Spleen (tissue), 11 donors: ENCODE data around the gene LRFN2. TPM values are rescaled to one million over a fixed set of nuclear protein-coding genes. Genes with fewer than 3 reads are reported as not detected.

ENCODE experiments used
- DNase-seq: peaks from one replicate; pipeline ENCODE4 v3.0.0-alpha.2; 2020
- H3K27ac ChIP-seq, 8 donors: fragments of 200-600 bp; sonication (generic) in 7 of 8; 1 replicate in 4 of 8; 2 replicates in 4 of 8; pipeline versions ENCODE4 v1.5.0 to v1.8.0; 2016 to 2021; ENCODE audit warnings: inconsistent platforms in 4 of 8, mild to moderate bottlenecking in 4 of 8, moderate library complexity in 1 of 8
- H3K27me3 ChIP-seq, 7 donors: fragments of 200-600 bp; sonication (generic) in 6 of 7; replicated peaks in 1 of 7; 1 replicate in 4 of 7; 2 replicates in 3 of 7; pipeline versions ENCODE4 v1.5.0 to v1.8.0; 2016 to 2021; ENCODE audit warnings: inconsistent platforms in 3 of 7, mild to moderate bottlenecking in 1 of 7
- H3K36me3 ChIP-seq, 6 donors: fragments of 200-600 bp; sonication (generic) in 5 of 6; 1 replicate in 4 of 6; 2 replicates in 2 of 6; pipeline versions ENCODE4 v1.5.0 to v1.8.0; 2016 to 2021; ENCODE audit warnings: inconsistent platforms in 2 of 6
- H3K4me1 ChIP-seq, 6 donors: fragments of 200-600 bp; sonication (generic) in 5 of 6; 1 replicate in 3 of 6; 2 replicates in 3 of 6; pipeline versions ENCODE4 v1.5.0 to v1.8.0; 2016 to 2021; ENCODE audit warnings: inconsistent platforms in 3 of 6
- H3K4me3 ChIP-seq, 8 donors: fragments of 200-600 bp; sonication (generic) in 7 of 8; 1 replicate in 4 of 8; 2 replicates in 4 of 8; pipeline versions ENCODE4 v1.5.0 to v1.8.0; 2016 to 2021; ENCODE audit warnings: inconsistent platforms in 4 of 8, mild to moderate bottlenecking in 4 of 8, moderate library complexity in 2 of 8
- H3K9me3 ChIP-seq, 8 donors: fragments of 200-600 bp; sonication (generic) in 7 of 8; 1 replicate in 4 of 8; 2 replicates in 4 of 8; pipeline versions ENCODE4 v1.5.0 to v1.8.0; 2016 to 2021; ENCODE audit warnings: inconsistent platforms in 4 of 8
- POLR2A ChIP-seq, 3 donors: fragments of 450-650 bp; IDR thresholded peaks; one replicate each; pipeline ENCODE4 v1.5.1; 2017; ENCODE audit warnings: antibody characterized with exemption in 3 of 3, mild to moderate bottlenecking in 1 of 3
- POLR2AphosphoS5 ChIP-seq, 3 donors: sonication (generic); formaldehyde crosslinking; IDR thresholded peaks; one replicate each; pipeline ENCODE4 v1.5.1; 2017; ENCODE audit warnings: antibody characterized with exemption in 3 of 3
- WGBS, 5 donors: extraction: QIAGEN DNeasy Blood & Tissue Kit in 3 of 5; methylation state at CpG; one replicate each; pipeline versions ENCODE4 v1.1.5 to v1.1.7; 2013 to 2018; 5-methylcytosine and 5-hydroxymethylcytosine counted together
- intact Hi-C: fragments of 100-400 bp; cut with DNase I; formaldehyde crosslinking; loops from one replicate; pipeline ENCODE4 v1.15.0; 2023; ENCODE audit warnings: low total_unique reads
- polyA plus RNA-seq, 3 donors: library from polyadenylated mRNA; stranded (reverse); fragments of 200-250 nt; gene quantifications; one replicate each; pipeline ENCODE4 v1.2.1, GENCODE V29; 2013
- total RNA-seq, 7 donors: library from RNA; depleted of rRNA in 3 of 7; stranded (reverse); fragments of >200 nt in 3 of 7; fragmentation: NEBNext Ultra II Directional in 4 of 7; extraction: Animal tissue kit (Norgen Biotek cat#: 25700) in 4 of 7; gene quantifications; one replicate each; pipeline versions ENCODE4 v1.1.0 to v1.2.1, GENCODE V29; 2016 to 2021
- TF ChIP-seq, protein P1 (sequence below), 11 experiments: fragments of 200-600 bp in 7 of 11; fragments of 450-650 bp in 4 of 11; sonication (generic) in 4 of 11; IDR thresholded peaks in 8 of 11; conservative IDR thresholded peaks in 3 of 11; 1 replicate in 7 of 11; 2 replicates in 4 of 11; pipeline versions ENCODE4 v1.4.0 to v1.8.0; 2016 to 2021; ENCODE audit warnings: antibody characterized with exemption in 11 of 11, inconsistent platforms in 4 of 11, mild to moderate bottlenecking in 1 of 11
- donor health status: healthy with polysubstance abuse.
- donor health status: DM: no; HTN: no; CAD: no; lungs with moderate emphysema.
- donor health status: DM: no; HTN: no; CAD: no.
- donor health status: Bipolar disorder and iron deficiency.
- donor health status: healthy.
- donor health status: DM: no; HTN: no; CAD: no.
- donor health status: DM: yes; HTN: yes; CAD: no.

The LRFN2 gene
- total and polyA plus RNA-seq, 10 donors = 0.05 to 6.0 (median 1.3) TPM

DNA sequence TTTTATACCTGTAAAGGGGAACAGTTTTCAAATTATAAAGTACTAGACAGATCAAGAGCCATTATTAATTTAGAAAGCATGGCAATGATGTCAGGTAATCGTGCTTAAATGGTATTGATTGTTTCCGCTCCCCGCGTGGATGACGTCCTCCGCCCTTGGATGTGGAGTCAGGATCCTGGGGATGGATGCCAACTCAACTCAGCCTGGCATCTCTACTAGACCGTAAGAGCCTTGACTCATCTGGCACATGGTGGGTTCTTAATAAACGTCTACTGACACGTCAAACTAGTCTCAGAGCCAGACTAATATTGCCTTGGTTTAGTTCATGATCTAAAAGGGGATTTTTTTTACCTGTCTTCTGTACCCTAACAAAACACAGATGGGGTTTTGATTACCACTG, 80.2 kb downstream of the LRFN2 start:
- Histone ChIP-seq H3K36me3 (no peaks in the 10 kb centered on the region), H3K4me1 (no peaks in the 10 kb centered on the region), H3K27me3 (no peaks in the 10 kb centered on the region), H3K4me3 (no peak overlapping the region), H3K9me3 (no peaks in the 10 kb centered on the region), H3K27ac (no peak overlapping the region)
- no peak for TF ChIP-seq POLR2A (IDR thresholded peaks at IDR 0.05)
- TF ChIP-seq POLR2AphosphoS5 (IDR thresholded peaks at IDR 0.05) = no peak
- TF ChIP-seq, protein P1, sequence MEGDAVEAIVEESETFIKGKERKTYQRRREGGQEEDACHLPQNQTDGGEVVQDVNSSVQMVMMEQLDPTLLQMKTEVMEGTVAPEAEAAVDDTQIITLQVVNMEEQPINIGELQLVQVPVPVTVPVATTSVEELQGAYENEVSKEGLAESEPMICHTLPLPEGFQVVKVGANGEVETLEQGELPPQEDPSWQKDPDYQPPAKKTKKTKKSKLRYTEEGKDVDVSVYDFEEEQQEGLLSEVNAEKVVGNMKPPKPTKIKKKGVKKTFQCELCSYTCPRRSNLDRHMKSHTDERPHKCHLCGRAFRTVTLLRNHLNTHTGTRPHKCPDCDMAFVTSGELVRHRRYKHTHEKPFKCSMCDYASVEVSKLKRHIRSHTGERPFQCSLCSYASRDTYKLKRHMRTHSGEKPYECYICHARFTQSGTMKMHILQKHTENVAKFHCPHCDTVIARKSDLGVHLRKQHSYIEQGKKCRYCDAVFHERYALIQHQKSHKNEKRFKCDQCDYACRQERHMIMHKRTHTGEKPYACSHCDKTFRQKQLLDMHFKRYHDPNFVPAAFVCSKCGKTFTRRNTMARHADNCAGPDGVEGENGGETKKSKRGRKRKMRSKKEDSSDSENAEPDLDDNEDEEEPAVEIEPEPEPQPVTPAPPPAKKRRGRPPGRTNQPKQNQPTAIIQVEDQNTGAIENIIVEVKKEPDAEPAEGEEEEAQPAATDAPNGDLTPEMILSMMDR (IDR thresholded peaks at IDR 0.05 in 8 of 11, conservative IDR thresholded peaks at IDR 0.05 in 3 of 11) = no peak
- DNase-seq = no peak
- WGBS, 5 donors = 66 to 88% (median 79%) methylated on average over 9 of the region's 9 CpGs
- intact Hi-C loops = no loop called here

DNA sequence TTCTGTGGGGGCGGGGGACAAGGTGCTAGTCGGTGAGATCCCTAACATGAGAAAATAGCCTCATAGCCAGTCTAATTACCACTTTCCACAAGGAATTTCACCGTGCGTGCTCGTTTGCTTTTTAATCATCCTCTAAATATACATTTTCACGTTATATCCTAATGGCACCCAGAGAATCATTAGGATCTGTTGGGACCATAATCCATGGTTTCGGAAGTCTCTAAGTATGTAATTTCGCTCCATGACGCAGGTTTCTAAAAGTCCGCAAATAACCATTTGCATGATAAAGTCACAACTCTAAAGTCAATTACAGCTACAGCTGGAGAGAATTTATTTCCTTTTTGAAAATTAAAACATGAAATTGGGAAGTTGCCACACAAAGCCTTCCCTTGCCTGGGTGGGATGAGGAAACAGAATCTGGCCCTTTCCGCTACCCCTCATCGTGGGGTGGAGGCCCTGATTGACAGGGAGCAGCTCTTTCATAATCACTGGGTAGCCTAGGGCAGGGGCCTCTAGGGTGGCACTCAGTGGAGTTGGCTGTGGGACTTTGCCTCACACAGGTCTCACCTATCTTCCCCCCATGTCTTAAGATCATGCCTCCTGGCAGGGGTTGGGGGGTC, 81.9 kb downstream of the LRFN2 start:
- Histone ChIP-seq H3K4me1 (no peaks in the 10 kb centered on the region), H3K9me3 (no peaks in the 10 kb centered on the region), H3K36me3 (no peaks in the 10 kb centered on the region), H3K27ac (no peak overlapping the region), H3K4me3 (no peak overlapping the region), H3K27me3 (no peaks in the 10 kb centered on the region)
- WGBS, 5 donors = 79 to 89% (median 84%) methylated on average over 12 of the region's 12 CpGs
- no peak for TF ChIP-seq POLR2AphosphoS5 (IDR thresholded peaks at IDR 0.05)
- TF ChIP-seq, protein P1 (IDR thresholded peaks at IDR 0.05 in 8 of 11, conservative IDR thresholded peaks at IDR 0.05 in 3 of 11) = no peak
- TF ChIP-seq POLR2A (IDR thresholded peaks at IDR 0.05) = no peak
- intact Hi-C loops = no loop called here
- no peak for DNase-seq

DNA sequence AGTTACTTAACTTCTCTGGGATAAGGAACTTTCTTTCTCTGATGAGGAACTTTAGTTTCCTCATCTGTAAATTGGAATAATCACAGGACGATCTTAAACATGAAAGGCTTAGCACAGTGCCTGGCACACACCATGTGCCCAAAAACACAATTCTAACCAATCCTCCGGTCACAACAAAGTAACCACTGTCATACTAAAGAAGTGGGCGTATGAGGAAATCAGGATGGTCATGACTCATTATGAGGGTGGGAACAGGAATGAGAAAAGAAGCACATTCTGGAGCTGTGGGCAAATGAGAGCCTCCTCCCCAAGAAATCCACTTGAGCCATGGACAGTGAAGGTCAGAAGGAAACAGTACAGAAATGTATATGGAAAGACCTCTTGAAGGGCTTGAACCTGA, 82.9 kb downstream of the LRFN2 start:
- no peaks in the 10 kb centered on the region for H3K36me3 ChIP-seq
- intact Hi-C loops = no loop called here
- no peak overlapping the region for H3K27ac ChIP-seq
- 84 to 92% (median 86%) methylated on average over 3 of the region's 3 CpGs for WGBS, 5 donors
- H3K9me3 ChIP-seq = no peaks in the 10 kb centered on the region
- TF ChIP-seq POLR2A (IDR thresholded peaks at IDR 0.05) (no peak), POLR2AphosphoS5 (IDR thresholded peaks at IDR 0.05) (no peak)
- TF ChIP-seq, protein P1 (IDR thresholded peaks at IDR 0.05 in 8 of 11, conservative IDR thresholded peaks at IDR 0.05 in 3 of 11) = no peak
- no peaks in the 10 kb centered on the region for H3K4me1 ChIP-seq
- DNase-seq = no peak
- no peak overlapping the region for H3K4me3 ChIP-seq
- no peaks in the 10 kb centered on the region for H3K27me3 ChIP-seq

DNA sequence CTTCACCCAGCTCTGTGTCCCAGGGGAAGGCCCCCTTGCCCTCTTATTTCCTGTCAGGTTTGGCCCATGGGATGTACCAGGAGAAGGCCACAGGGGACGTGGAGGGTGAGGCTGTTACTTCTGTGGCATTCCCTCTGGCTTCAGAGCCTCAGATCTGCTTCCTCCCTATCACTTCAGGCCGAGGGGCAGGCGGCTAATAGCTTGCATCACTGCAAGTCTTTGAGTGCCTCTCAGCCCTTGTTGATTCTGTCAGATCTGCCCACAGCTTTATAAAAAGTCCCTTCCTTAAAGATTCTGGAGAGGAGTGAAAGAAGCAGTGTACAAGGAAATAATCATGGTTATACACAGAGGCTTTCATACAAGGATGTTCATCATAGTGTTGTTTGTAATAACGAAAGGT, 86.9 kb downstream of the LRFN2 start:
- Histone ChIP-seq H3K9me3 (no peaks in the 10 kb centered on the region), H3K4me1 (no peaks in the 10 kb centered on the region), H3K27me3 (no peaks in the 10 kb centered on the region), H3K27ac (no peak overlapping the region), H3K36me3 (no peaks in the 10 kb centered on the region), H3K4me3 (no peak overlapping the region)
- 58 to 75% (median 62%) methylated on average over 4 of the region's 4 CpGs for WGBS, 5 donors
- TF ChIP-seq POLR2AphosphoS5 (IDR thresholded peaks at IDR 0.05) = no peak
- TF ChIP-seq, protein P1 (IDR thresholded peaks at IDR 0.05 in 8 of 11, conservative IDR thresholded peaks at IDR 0.05 in 3 of 11) = no peak
- TF ChIP-seq POLR2A (IDR thresholded peaks at IDR 0.05) = no peak
- no peak for DNase-seq
- intact Hi-C loops = no loop called here
